GM21576 (cell line): ENCODE results near the gene RIPK1.

Experiments used
- ATAC-seq: cut with Tn5 transposase; IDR thresholded peaks from one replicate; pipeline ENCODE4 v1.9.1; 2021; ENCODE audit warnings: mild to moderate bottlenecking, moderate library complexity; ENCODE audit not compliant: unreplicated experiment

RIPK1 gene

DNA sequence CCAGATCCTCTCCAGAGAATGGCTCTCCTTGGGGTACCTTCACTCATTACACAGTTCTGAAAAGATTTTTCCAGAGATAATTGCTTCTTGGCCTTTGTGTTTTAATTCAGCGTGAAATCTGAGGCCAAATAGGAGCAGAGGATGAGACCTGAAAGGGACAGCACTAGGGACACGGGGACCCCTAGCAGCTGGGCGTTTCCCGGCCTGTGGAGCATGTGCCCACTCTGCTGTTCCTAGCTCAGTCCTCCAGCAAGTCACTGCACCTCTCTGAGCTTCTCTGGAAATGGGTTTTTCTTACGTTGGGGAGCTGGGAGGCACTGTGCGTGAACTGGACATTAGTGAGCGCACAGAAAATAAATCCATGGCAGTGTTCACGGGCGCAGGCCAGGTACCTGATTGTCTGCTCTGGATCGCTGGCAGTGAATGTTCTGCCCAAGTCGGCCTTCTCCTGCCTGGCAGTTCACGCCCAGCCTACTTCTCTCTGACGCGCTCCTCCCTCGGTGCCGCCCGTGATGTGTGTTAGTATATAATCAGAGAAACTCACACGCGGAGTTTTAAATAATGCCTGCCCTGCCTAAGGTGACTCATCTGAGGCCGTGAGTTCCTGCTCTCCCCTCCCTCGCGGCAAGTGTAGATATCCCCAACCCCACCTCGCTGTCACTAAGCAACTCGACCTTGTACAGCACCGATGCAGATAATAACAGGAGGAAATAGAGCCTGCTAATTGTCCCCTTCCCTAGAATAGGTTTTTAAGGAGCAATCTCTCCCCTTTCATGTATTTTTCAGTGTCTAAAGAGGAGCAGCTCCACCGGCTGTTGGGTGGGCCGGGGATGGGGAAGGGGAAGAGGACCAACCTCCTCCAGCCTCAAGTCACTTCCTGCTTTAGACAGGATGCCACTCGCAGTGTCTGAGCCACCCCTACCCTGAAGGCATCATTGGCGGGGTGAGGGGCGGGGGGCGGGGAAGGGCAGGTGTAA is 91.8 kb downstream of the RIPK1 start:
- ATAC-seq: no peak

DNA sequence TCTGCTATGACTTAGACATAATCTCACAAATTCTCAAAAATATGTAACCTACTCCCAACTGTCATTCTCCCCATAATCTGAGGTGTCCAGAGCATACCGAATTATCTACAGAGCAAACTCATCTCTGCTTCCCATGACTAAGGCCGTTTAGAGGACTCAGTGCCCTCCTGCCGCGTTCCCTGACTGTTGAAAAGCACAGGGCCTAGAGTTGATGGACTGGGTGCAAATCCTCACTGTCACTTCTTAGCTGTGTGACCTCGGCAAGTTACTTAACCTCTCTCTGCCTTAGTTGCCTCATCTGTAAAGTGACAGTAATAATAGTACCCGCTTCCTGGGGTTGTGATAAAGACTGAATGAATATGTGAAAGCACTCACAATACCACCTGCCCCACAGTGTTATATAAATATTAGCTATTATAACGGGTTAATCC is 93.8 kb downstream of the RIPK1 start:
- ATAC-seq: no peak

DNA sequence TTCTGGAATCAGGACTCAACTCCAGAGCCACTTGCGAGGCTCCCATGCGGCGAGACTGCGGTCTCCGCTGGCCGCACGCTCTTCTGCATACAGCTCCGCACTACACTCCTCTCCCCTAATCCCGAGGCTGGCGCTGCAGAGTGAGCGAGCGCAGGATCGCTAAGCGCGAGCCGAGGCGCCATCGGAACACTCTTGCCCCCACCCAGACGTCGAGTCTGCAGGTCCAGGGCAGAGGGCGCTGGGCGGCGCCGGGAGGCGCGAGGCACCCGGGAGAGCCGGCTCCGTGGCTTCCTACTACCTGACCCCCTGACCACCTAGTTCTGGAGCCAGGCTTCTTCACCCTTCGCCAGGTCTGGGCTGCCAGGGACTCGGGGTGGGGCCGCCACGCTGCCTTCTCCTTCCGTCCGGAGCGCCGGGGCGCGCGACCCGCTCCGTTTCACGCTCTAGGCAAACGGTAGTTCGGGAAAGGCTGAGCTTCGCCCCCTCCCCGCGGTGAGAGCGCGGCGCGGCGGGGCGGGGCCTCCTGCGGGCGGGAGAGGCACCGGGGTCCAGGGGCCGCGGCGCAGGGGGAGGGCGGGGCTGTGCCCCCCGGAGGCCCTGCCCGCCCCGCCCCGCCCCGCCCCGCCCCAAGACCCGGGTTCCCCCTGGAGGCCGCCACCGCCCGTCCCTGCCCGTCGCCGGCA is 94.4 kb downstream of the RIPK1 start:
- ATAC-seq: peak; percentile 61

DNA sequence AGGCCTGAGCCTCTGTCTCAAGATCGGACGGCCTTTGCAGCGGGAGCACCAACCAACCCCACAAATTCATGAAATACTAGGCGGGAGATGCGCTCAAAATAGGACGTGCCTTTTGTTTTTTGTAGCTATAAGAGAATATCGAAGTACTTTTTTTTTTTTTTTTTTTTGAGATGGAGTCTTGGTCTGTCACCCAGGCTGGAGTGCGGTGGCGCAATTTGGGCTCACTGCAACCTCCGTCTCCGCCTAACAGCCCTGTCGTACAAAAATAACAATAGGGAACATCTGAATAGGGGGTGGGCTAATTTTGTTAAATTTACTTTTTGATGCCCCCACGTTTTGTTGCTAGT is 94.9 kb downstream of the RIPK1 start:
- ATAC-seq: peak; percentile 3

DNA sequence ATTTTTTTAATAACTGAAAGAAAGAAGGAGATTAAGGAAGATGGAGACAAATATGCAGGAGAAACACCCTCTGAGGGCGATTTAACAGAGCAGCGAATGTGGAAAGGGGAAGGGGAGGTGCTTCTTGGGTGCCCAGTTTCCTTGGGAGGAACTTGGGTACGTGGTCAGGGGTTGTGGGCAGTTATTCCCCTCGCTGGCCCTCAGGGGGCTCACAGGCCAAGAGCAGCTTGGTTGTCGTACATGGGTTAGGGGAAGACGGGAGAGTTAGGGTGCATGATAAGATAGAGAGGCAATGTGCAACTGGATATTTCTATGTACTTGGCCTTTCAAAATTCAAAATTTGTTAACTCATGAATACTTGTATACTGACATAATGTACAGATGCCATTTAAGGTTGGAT is 96.1 kb downstream of the RIPK1 start:
- ATAC-seq: no peak
